GM10248 (cell line): ENCODE data around the gene TYR.

Experiments
- CTCF ChIA-PET: fragments of 300-600 bp; sonication (Branson Sonifier 250); formaldehyde crosslinking; extraction: SDS; loops from one replicate; lab custom pipeline; 2021; ENCODE audit warnings: antibody characterized with exemption; lab: Yijun Ruan, JAX
- POLR2A ChIA-PET: fragments of 350-650 bp; sonication (Branson Sonifier 250); formaldehyde crosslinking; extraction: SDS; loops from one replicate; lab custom pipeline; 2020; ENCODE audit warnings: antibody characterized with exemption; lab: Yijun Ruan, JAX
- DNase-seq: peaks from one replicate; pipeline ENCODE4 v3.0.0; 2012; ENCODE audit errors: extremely low spot score
- TF ChIP-seq, protein P1 (sequence below): IDR thresholded peaks from 2 replicates; pipeline ENCODE4 v1.5.1; 2012; ENCODE audit warnings: mild to moderate bottlenecking, low read depth; ENCODE audit errors: extremely low read depth, missing control alignments, control extremely low read depth

Gene TYR

GRCh38 chr11:89189776-89190175 lies 12.1 kb downstream of the TYR start:
- POLR2A ChIA-PET = no interaction called here
- TF ChIP-seq, protein P1, sequence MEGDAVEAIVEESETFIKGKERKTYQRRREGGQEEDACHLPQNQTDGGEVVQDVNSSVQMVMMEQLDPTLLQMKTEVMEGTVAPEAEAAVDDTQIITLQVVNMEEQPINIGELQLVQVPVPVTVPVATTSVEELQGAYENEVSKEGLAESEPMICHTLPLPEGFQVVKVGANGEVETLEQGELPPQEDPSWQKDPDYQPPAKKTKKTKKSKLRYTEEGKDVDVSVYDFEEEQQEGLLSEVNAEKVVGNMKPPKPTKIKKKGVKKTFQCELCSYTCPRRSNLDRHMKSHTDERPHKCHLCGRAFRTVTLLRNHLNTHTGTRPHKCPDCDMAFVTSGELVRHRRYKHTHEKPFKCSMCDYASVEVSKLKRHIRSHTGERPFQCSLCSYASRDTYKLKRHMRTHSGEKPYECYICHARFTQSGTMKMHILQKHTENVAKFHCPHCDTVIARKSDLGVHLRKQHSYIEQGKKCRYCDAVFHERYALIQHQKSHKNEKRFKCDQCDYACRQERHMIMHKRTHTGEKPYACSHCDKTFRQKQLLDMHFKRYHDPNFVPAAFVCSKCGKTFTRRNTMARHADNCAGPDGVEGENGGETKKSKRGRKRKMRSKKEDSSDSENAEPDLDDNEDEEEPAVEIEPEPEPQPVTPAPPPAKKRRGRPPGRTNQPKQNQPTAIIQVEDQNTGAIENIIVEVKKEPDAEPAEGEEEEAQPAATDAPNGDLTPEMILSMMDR = no peak

DNA sequence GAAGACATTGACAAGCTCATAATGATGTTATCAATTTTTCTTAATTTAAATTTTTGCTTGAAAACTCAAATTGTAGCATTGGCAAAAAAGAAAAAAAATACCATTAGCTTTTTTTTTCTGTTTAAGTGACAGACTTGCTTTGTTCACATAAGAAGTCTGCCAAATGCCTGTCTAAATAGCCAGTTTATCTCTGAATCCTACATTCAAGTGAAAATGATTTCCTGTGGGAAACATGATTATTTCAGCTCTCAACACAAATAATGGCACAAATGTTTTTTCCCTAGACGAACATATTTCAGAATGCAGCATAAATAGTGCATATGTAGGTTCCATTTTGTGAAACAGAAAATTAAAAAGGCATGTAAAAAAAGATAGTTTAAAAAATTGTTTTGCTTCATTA lies 23.5 kb downstream of the TYR start:
- CTCF ChIA-PET = no interaction called here
- DNase-seq = no peak
- TF ChIP-seq, protein P1 = no peak
- POLR2A ChIA-PET = no interaction called here

More at GRCh38 chr11:89189776-89190175, 12.1 kb downstream of the TYR start:
- DNase-seq = no peak
- CTCF ChIA-PET = interaction anchor here (0.6 kb wide), 1 partner anchor 956 kb away, joined by 3 read pairs; no protein-coding TSS in a partner anchor

GRCh38 chr11:89203814-89204213 lies 26.1 kb downstream of the TYR start:
- ChIA-PET CTCF (no interaction called here), POLR2A (no interaction called here)
- no peak for DNase-seq
- TF ChIP-seq, protein P1 = no peak

DNA sequence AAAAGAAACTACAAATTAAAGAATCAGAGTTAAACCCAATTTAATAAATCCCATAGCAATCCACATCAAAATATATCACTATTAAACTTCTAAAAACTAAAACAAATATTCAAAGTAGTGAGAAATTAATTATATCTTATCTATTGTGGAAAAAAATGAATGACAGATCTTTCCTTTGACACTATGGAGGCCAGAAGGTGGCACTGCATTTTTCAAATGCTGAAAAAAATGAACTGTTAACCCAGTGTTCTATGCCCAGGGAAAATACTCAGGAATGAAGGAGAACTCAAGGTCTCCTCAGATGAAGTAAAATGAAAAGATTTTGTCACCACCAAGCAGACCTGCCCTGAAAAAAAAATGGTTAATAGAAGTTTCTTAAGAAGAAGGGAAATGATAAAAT lies 27.7 kb downstream of the TYR start:
- POLR2A ChIA-PET = no interaction called here
- CTCF ChIA-PET = no interaction called here
- TF ChIP-seq, protein P1 = no peak
- DNase-seq = no peak

DNA sequence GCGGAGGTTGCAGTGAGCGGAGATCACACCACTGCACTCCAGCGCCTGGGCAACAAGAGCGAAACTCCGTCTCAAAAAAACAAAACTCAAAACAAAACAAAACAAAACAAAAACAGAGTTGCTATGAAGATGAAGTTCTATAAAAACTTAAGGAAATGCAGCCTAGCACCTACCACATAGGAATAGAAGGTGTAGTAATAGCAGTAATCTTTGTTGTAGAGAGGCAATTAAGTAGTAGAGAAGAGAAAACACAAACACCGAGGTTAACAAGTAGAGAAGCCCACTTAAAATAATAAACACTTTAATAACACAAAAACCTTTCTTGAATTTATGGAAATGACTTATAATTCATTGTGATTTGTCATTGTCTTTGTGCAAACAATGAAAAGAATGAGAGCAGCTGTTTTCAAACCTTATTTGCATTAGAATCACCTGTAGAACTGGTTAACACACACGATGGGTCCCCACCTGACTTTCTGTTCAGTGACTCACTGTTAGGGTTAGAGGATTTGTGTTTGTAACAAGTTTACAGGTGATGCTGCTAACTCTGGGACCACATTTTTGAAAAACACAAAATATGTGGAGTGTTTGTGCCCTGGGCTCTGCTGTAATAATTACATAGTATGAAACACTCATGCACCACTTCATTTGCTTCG lies 43.1 kb downstream of the TYR start:
- no peak for DNase-seq
- TF ChIP-seq, protein P1 = no peak
- ChIA-PET CTCF (interaction anchor here (1.3 kb wide), 1 partner anchor 19 kb away, joined by 3 read pairs; no protein-coding TSS in a partner anchor), POLR2A (no interaction called here)

- DNase-seq = no peak
- ChIA-PET POLR2A (no interaction called here), CTCF (no interaction called here)
- TF ChIP-seq, protein P1 = no peak
Measured at GRCh38 chr11:89235083-89235482, 57.4 kb downstream of the TYR start.
